Type B pancreatic cell (in vitro differentiated cells): ENCODE measurements around the gene PRMT5. TPM values are rescaled to one million over a fixed set of nuclear protein-coding genes. Genes with fewer than 3 reads are reported as not detected.
"Not testable (repeated sequence)": the region's sequence is repeated elsewhere in the genome, so short reads cannot be mapped to it uniquely, and the experiment has no call there.

Source experiments
- DNase-seq: peaks from one replicate; pipeline ENCODE4 v3.0.0; 2021; ENCODE audit warnings: mixed read lengths; ENCODE audit not compliant: unreplicated experiment; ENCODE audit errors: extremely low spot score
- H3K27ac Mint-ChIP-seq: 2 replicates; pipeline ENCODE4 v1.8.0; 2021; ENCODE audit warnings: mild to moderate bottlenecking, mixed read lengths
- H3K27me3 Mint-ChIP-seq: 2 replicates; pipeline ENCODE4 v1.8.0; 2021; ENCODE audit warnings: mixed read lengths
- H3K36me3 Mint-ChIP-seq: 2 replicates; pipeline ENCODE4 v1.8.0; 2021; ENCODE audit warnings: mixed read lengths
- H3K4me1 Mint-ChIP-seq: one replicate; pipeline ENCODE4 v1.8.0; 2021; ENCODE audit warnings: mixed read lengths; ENCODE audit not compliant: unreplicated experiment
- H3K4me3 Mint-ChIP-seq: 2 replicates; pipeline ENCODE4 v1.8.0; 2021; ENCODE audit warnings: mild to moderate bottlenecking, mixed read lengths
- H3K9me3 Mint-ChIP-seq: 2 replicates; pipeline ENCODE4 v1.8.0; 2021; ENCODE audit warnings: mixed read lengths
- total RNA-seq: library from RNA; stranded (reverse); gene quantifications from 2 replicates; pipeline ENCODE4 v1.2.1, GENCODE V29; 2021; ENCODE audit warnings: low replicate concordance
- TF ChIP-seq, protein P1 (sequence below): fragments of 200-600 bp; sonication (generic); conservative IDR thresholded peaks from 2 replicates; pipeline ENCODE4 v1.5.0; 2021; ENCODE audit warnings: antibody characterized with exemption, mild to moderate bottlenecking

PRMT5 gene
- total RNA-seq, 1 donor from 2014 or later: 134 TPM

DNA sequence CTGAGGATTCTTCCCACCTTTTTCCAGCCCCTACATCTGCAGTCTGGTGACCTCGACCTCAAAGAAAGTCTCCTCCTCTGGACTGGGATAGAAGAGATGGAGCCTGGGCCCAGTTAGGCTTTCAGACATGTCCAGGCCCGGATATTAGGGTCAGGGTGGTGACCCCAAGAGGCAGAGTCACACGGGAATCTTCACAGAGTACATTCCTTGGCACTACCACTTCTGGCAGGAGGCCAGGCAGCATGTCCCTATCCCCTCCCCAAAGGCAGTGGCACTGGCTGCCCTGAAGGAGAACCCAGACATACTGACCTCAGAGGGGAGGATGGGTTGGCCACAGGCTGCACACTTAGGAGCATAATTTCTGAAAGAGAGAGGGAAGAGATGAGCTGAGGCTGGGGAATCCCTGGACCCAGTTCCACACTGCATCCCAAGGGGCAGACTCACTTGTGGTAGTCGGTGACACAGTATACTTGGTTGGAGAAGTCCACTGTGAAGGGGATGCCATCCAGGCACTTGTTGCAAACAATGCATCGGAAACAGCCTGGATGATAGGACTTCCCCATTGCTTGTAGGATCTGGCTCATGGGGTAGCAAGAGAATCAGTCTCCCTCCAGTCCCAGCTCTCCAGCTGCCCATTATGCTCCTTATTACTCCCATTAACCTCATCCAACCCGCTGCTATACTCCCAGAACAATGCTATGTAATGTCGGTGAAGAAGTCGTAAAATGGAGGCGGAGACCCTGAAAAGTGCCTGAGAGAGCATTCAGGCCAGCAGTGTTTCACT lies 45.5 kb upstream of the PRMT5 start:
- Mint-ChIP-seq H3K27me3 (no peaks in the 10 kb centered on the region), H3K4me1 (peaks cover 48% of the 10 kb centered on the region), H3K27ac (peak overlapping the region; percentile 14), H3K9me3 (no peaks in the 10 kb centered on the region), H3K36me3 (peaks cover 34% of the 10 kb centered on the region), H3K4me3 (no peak overlapping the region)
- TF ChIP-seq, protein P1, sequence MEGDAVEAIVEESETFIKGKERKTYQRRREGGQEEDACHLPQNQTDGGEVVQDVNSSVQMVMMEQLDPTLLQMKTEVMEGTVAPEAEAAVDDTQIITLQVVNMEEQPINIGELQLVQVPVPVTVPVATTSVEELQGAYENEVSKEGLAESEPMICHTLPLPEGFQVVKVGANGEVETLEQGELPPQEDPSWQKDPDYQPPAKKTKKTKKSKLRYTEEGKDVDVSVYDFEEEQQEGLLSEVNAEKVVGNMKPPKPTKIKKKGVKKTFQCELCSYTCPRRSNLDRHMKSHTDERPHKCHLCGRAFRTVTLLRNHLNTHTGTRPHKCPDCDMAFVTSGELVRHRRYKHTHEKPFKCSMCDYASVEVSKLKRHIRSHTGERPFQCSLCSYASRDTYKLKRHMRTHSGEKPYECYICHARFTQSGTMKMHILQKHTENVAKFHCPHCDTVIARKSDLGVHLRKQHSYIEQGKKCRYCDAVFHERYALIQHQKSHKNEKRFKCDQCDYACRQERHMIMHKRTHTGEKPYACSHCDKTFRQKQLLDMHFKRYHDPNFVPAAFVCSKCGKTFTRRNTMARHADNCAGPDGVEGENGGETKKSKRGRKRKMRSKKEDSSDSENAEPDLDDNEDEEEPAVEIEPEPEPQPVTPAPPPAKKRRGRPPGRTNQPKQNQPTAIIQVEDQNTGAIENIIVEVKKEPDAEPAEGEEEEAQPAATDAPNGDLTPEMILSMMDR: no peak
- no peak for DNase-seq

DNA sequence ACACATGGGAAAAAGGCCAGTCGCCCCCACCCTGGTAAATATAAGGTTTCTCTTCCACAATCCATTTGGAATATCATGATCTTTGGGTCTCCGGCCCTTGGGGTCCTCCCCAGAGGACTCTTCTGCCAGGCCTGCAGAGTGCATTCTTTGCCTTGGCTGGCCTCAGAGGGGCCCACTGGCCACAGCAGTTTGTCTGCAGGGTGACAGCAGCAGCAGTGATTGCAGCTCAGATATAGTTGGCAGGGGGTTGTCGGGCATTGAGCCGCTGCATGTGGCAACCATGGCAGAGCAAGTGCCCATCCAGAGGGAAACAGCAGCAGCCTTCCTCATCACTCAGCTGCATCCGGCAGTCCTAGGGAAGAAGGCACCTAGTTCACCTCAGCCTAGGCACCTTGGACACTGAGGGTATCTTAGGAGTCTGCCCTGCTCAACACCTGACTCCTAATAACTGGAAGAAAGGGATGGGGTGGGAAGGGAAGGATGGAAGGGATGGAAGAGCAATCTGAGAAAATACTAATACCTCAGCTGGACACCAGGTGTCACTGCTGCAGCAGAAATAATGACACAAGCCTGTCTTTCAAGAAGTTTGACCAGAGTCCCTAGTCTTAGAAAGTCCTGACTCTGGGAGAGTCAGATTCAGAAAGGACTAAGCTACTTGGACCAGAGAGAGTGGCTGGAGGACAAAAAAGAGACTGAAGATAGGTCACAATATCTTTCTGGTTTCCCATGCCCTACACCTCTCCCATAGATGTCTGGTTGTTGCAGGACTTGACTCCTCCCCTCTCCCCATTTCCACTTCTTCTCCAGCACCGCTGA lies 44.2 kb upstream of the PRMT5 start:
- Mint-ChIP-seq H3K9me3 (no peaks in the 10 kb centered on the region), H3K36me3 (peaks cover 38% of the 10 kb centered on the region), H3K27me3 (no peaks in the 10 kb centered on the region), H3K4me1 (peaks cover 36% of the 10 kb centered on the region), H3K4me3 (no peak overlapping the region), H3K27ac (peak overlapping the region; percentile 18)
- DNase-seq: no peak
- TF ChIP-seq, protein P1: peak; percentile 82

DNA sequence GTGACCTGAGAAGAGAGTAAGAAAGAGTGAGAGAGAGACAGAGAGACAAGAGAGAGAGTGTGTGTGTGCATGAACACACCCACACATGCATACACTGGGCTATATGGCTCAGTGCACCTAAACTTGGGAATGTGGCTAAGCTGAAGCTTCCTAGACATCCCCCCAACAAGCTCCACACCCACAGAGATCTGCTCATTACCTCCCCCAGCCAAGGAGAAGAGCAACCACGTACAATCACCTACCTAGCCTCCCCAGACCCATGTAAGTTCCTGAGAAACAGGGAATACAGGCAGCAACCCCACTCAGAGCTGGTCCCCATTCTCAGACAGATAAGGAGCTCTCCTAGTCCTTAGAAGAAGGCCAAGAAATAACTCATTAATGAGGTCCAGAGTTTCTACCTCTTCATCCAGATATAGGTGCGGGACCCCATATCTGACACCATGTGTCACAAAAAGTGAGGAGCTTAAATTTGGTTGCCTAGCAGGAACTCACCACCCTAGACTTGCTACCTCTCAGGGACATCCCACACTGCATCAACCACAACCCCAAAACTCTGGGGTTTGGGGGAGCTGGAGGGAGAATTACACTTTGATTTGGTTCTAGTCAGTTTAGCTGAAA lies 43.2 kb upstream of the PRMT5 start:
- Mint-ChIP-seq H3K27me3 (no peaks in the 10 kb centered on the region), H3K27ac (no peak overlapping the region), H3K9me3 (no peaks in the 10 kb centered on the region), H3K36me3 (peaks cover 38% of the 10 kb centered on the region), H3K4me3 (no peak overlapping the region), H3K4me1 (peaks cover 26% of the 10 kb centered on the region)
- TF ChIP-seq, protein P1: no peak
- DNase-seq: no peak

DNA sequence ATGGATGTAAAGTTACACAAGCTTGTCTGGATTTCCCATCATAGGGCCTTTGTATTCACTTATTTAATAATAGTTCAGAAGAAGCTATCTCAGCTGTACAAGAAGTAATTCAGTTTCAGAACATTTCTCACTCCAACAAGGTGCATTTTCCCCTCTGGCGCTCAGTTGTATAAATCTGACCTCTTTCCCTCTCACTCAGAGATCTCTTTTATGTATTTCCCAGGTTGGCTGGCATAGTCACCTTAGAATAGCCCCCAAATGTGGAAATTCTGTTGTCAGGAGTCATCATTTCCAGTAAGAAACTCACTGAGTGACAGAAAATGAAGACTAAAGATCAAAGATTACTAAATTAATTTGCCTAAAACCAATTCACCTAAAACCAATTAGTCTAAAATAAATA lies 42.0 kb upstream of the PRMT5 start:
- Mint-ChIP-seq H3K4me1 (peaks cover 20% of the 10 kb centered on the region), H3K4me3 (no peak overlapping the region), H3K9me3 (no peaks in the 10 kb centered on the region), H3K36me3 (peaks cover 30% of the 10 kb centered on the region), H3K27me3 (no peaks in the 10 kb centered on the region), H3K27ac (no peak overlapping the region)
- TF ChIP-seq, protein P1: no peak
- DNase-seq: no peak

DNA sequence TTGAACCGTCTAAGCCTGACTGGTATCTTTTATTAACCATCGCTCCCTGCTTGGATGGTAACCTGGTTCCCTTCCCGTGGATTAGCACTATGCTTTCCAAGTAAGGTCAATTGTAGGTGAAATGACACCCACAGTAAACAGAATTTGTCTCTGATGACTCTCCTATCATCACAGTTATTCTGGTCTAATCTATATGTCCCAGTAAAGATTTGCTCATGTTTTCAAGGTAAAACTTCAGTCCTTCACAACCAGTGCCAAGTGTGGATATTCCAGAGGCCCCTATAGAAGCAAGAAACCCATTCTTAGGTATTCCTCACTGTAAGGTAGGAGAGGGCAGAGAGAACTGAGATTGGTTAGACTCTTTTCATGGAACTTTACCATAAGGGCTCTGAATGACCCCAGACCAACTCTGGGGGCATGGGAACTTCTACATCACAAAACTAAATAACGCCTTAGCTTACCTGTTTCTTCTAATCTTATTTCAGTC lies 37.6 kb upstream of the PRMT5 start:
- Mint-ChIP-seq H3K27me3 (peaks cover under 1% of the 10 kb centered on the region), H3K4me1 (peaks cover 7% of the 10 kb centered on the region), H3K36me3 (peaks cover 7% of the 10 kb centered on the region), H3K27ac (peak overlapping the region; percentile 61), H3K9me3 (no peaks in the 10 kb centered on the region), H3K4me3 (no peak overlapping the region)
- TF ChIP-seq, protein P1: no peak
- DNase-seq: no peak

DNA sequence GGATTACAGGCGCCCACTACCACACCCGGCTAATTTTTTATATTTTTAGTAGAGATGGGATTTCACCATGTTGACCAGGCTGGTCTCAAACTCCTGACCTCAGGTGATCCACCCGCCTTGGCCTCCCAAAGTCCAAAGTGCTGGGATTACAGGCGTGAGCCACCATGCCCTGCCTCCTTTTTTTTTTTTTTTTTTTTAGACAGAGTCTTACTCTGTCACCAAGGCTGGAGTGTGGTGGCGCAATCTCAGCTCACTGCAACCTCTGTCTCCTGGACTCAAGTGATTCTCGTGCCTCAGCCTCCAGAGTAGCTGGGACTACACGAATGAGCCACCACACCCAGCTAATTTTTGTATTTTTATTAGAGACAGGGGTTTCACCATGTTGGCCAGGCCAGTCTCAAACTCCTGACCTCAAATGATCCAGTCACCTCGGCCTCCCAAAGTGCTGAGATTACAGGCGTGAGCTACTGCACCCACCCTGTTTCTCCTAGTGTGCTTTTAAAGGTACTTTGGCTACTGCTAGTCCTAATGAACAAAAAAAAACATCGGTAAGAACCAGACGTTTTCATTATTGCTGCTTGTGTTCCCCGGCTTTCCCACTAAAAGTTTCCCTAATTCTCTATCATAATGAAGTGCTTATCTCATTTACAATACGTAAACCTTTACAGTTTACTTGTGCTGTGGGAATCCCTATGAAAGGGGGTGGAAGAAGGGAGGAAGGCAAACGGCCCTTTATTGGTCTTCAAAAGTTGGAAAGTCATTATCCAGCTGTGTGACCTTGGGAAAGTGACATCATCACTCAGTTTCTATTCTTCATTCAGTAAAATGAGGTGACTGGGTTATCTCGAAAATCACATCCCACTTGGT lies 37.0 kb upstream of the PRMT5 start:
- peak overlapping the region; percentile 61 for H3K27ac Mint-ChIP-seq
- H3K9me3 Mint-ChIP-seq, H3K27me3 Mint-ChIP-seq, H3K4me1 Mint-ChIP-seq, H3K36me3 Mint-ChIP-seq, H3K4me3 Mint-ChIP-seq, DNase-seq: not testable (repeated sequence)
